HG03439 (cell line): Measurements from ENCODE around the gene VPS13D.

Experiments
- ATAC-seq: cut with Tn5 transposase; IDR thresholded peaks from one replicate; pipeline ENCODE4 v1.9.1; 2021; ENCODE audit warnings: mild to moderate bottlenecking, moderate library complexity; ENCODE audit not compliant: unreplicated experiment

VPS13D gene

GRCh38 chr1:12400027-12400693 is 170.3 kb downstream of the VPS13D start:
- no peak for ATAC-seq

GRCh38 chr1:12402159-12402673 is 172.4 kb downstream of the VPS13D start:
- no peak for ATAC-seq

- ATAC-seq: no peak
Measured at GRCh38 chr1:12402842-12403241, 173.0 kb downstream of the VPS13D start.

DNA sequence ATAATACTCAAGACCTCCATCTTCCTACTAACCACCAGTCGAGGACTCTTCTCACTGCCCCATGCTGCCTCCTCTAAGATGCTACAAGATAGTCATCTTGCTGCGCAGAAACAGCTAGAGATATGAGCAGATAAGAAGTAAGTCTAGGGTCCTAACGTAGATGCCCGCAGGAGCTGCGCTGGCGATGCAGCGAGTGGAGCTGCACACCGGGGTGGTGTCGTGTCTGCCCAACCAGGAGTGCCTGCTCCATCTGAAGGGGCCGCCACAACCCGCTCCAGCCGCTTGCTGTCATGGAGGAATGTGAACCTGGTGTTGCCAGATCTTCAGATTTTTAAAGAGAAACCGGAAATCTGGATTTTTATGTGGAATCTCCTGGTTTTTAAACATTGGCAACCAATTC is 175.1 kb downstream of the VPS13D start:
- no peak for ATAC-seq

DNA sequence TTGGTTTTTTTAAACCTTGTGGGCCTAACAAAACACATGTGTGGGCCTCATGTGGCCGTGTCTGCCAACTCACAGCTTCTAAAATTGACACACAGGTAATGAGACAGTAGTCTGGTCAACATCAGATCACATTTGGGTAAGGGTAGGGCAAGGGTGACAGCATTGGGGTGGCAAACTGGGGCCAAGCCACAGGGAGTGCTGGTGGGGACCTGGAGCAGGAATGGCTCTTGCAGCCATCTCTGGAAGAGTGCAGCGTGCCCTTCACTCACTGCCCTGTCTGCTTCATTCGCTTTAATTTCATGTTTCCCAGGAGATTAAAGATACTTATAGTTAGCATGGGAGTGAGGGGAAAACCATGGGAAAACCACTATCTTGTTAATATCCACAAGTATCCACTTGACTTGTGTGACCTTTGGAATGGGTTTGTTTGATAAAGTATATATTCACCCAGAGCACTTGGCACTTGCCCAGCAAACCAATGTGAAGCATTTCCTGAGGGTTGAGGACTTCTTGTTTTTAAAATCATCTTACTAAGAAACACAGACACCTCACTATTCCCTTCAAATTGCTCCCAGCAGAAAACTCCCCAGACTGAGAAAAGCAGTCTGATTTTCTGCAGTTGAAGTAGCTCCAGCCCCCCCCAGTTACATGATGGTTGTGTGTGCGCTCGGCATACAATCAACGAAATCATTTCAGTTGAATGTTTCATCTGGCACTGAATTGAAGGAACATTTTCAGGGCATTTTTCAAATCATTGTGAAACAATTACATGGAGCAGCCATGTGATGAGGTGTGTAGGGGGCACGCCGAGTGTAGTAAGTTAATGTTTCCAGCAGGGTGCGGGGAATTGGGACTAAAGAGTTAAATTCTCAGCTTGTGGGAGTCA is 175.7 kb downstream of the VPS13D start:
- no peak for ATAC-seq

GRCh38 chr1:12406211-12407021 is 176.6 kb downstream of the VPS13D start:
- ATAC-seq: no peak

- no peak for ATAC-seq
Measured at GRCh38 chr1:12407050-12407961, 177.5 kb downstream of the VPS13D start.

GRCh38 chr1:12407962-12408454 is 178.2 kb downstream of the VPS13D start:
- ATAC-seq: no peak

GRCh38 chr1:12408662-12409061 is 178.8 kb downstream of the VPS13D start:
- no peak for ATAC-seq

DNA sequence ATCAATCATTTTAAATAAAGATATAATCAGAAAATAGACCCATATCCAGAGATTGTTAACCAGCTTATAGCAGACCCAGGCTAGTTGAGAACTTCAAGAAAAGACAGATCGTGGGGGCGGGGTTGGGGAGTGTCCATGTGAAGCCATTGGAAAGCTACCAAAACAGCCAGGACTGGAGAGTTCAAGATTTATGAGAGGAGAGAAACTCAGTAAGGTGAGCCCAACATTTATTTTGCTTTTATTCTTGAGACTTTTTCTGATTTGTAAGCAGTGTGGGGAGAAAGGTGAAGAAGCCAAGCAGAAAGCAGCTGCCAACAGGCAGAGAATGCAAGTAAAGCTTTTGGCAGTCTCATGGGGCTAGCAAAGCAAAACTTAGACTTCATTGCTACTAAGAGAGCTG is 179.9 kb downstream of the VPS13D start:
- no peak for ATAC-seq

DNA sequence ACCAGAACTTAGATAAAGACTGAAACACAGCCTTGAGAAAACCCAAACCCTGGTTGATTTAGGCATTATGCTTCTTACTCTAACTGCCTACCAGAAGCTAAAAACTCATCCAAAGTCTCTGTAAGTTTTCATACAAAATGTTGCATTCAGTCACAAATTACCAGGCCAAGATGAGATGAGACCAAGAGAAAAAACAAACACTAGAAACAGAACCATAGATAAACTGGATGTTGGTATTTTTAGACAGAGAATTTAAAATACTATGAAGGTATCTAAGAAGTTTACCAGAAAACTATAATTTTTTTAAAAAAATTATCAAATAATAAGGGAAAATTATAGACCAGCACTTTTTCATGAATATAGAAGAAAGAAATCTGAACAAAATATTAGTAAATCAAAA is 180.5 kb downstream of the VPS13D start:
- ATAC-seq: no peak

GRCh38 chr1:12411098-12411497 is 181.3 kb downstream of the VPS13D start:
- no peak for ATAC-seq

- no peak for ATAC-seq
Measured at GRCh38 chr1:12411747-12412146, 181.9 kb downstream of the VPS13D start.

- no peak for ATAC-seq
Measured at GRCh38 chr1:12412439-12412838, 182.6 kb downstream of the VPS13D start.

DNA sequence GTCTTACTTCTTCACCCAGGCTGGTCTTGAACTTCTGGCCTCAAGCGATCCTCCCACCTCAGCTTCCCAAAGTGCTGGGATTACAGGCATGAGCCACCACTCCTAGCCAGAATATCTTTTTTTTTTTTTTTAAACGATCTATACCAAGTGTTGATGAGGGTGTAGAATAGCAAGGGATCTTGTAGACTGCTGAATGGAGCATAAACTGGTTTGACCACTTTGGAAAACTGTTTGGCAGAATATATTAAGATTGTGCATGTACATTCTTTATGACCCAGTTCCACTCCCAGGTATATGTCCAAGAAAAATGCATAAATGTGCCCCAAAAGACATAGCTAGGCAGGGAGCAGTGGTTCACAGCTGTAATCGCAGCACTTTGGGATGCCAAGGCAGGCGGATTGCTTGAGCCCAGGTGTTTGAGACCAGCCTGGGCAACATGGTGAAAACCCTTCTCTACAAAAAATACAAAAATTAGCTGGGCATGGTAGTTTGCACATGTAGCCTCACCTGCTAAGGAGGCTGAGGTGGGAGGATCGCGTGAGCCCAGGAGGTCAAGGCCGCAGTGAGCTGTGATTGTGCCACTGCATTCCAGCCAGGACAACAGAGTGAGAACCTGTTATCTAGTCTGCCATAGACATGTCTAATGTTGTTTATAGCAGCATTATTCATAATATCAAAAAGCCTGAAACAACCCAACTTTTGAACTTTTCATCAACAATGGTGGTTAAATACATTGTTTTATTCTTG is 184.0 kb downstream of the VPS13D start:
- no peak for ATAC-seq

GRCh38 chr1:12414444-12415018 is 184.7 kb downstream of the VPS13D start:
- no peak for ATAC-seq

DNA sequence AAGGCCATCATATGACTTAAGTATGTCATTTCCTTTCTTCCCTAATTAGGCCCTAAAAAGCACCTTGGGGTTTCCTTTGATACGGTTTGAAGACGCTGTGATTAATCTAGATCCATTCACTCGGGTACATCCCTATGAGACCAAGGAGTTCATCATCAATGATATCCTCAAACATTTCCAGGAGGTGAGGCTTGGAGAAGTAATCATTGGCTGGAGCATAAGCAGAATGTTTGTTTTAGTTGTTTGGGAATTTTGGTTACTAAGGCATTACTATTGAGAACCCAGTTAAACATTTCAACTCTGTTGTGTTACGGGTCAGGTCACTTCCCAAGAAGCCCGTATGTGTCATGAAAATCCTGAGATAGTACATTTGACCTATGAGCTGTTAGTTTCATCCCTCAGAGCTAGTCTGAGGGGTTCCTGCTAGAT is 185.2 kb downstream of the VPS13D start:
- ATAC-seq: no peak

- ATAC-seq: no peak
Measured at GRCh38 chr1:12416101-12416500, 186.3 kb downstream of the VPS13D start.

GRCh38 chr1:12416744-12417143 is 186.9 kb downstream of the VPS13D start:
- no peak for ATAC-seq
